Measurements from ENCODE around the gene STXBP6.

STXBP6 gene

GRCh38 chr14:24992624-24993360 is 57.2 kb downstream of the STXBP6 start:
- no peak for FAIRE-seq
- no peak for DNase-seq (ENCODE audit: insufficient read length)
- no peak for TF ChIP-seq POLR2AphosphoS5 (IDR thresholded peaks at IDR 0.05; ENCODE audit: low read depth, low read length)
- no peak for TF ChIP-seq TAF1 (IDR thresholded peaks at IDR 0.05; ENCODE audit: borderline replicate concordance, low read depth, low read length)
- no peak for TF ChIP-seq POLR2A (IDR thresholded peaks at IDR 0.05; ENCODE audit: low read depth, low read length)

DNA sequence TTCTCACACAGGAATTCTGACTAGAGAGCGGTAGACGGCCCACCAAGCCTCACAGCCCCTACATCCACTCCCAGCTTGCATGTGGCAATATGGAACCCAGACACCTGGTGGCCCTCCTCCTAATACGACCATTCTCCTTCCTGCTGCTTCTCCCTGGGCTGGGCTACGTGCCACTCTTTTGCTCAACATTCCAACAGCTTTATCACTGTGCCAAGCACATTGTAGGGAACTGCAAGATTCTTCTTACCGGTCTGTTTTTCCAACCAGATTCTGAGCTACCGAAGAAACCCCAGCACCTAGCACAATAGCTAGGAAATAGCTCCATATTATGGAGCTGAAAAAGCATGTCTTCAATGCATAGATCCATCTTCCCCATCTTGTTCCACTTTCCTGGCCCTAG is 58.1 kb downstream of the STXBP6 start:
- DNase-seq (ENCODE audit: insufficient read length) (no peak), FAIRE-seq (no peak)
- TF ChIP-seq TAF1 (IDR thresholded peaks at IDR 0.05; ENCODE audit: borderline replicate concordance, low read depth, low read length) (no peak), POLR2AphosphoS5 (IDR thresholded peaks at IDR 0.05; ENCODE audit: low read depth, low read length) (no peak), POLR2A (IDR thresholded peaks at IDR 0.05; ENCODE audit: low read depth, low read length) (no peak)

DNA sequence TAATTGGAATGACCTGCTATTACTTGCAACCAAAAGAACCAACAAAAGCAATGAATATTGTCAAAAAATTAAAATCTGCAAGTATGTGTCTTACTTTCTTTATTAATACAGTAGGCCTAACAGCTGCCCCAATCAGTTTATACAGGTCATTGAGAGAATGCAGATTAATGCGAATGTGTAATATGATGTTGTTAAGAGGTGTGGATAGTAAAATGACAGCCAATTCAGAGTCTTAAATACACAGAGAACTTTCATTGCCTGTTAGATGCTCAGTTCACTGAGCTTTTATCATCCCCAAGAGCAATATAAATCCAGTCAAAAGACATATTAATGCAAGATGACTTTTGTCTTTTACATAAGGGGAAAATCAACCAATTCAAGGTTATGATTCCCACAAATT is 58.7 kb downstream of the STXBP6 start:
- TF ChIP-seq POLR2AphosphoS5 (IDR thresholded peaks at IDR 0.05; ENCODE audit: low read depth, low read length), result no peak
- no peak for TF ChIP-seq POLR2A (IDR thresholded peaks at IDR 0.05; ENCODE audit: low read depth, low read length)
- TF ChIP-seq TAF1 (IDR thresholded peaks at IDR 0.05; ENCODE audit: borderline replicate concordance, low read depth, low read length), result no peak
- DNase-seq (ENCODE audit: insufficient read length) (no peak), FAIRE-seq (no peak)

DNA sequence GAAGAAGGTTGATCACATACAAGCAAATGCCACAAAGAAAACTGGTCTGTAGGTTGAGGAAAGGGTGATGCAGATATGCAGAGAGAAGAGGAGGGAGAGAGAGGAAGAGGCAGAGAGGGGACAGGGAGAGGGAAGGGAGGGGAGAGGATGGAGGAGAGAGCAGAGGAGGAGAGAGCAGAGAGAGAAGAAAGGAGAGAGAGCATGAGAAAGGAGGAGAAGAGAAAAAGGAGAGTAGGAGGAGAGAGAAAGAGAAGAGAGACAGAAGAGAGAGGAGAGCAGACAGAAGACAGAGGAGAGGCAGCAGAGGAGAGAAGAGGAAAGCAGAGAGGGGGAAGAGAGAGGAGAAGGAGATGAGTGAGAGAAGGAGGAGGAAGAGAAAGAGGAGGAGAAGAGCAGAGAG is 59.2 kb downstream of the STXBP6 start:
- no peak for FAIRE-seq
- no peak for TF ChIP-seq POLR2A (IDR thresholded peaks at IDR 0.05; ENCODE audit: low read depth, low read length)
- no peak for TF ChIP-seq TAF1 (IDR thresholded peaks at IDR 0.05; ENCODE audit: borderline replicate concordance, low read depth, low read length)
- TF ChIP-seq POLR2AphosphoS5 (IDR thresholded peaks at IDR 0.05; ENCODE audit: low read depth, low read length), result no peak
- DNase-seq (ENCODE audit: insufficient read length), result no peak

DNA sequence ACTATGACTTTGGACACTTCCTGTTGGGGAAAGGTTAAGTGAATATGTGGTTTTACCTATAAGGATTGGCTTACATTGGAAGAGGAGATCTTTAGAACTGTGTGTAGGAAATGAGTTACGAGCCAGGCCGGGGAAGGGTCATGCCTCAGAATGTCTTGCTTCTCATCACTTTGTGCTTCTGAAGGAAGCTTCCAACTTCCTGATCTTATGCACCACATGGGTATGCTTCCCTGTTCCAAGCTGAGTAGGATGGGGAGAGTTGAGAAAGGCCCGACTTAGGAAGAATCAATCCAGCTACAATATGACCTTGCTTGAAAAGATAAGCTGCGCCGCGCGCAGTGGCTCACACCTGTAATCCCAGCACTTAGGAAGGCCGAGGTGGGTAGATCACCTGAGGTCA is 59.9 kb downstream of the STXBP6 start:
- TF ChIP-seq POLR2A (IDR thresholded peaks at IDR 0.05; ENCODE audit: low read depth, low read length) (no peak), TAF1 (IDR thresholded peaks at IDR 0.05; ENCODE audit: borderline replicate concordance, low read depth, low read length) (no peak), POLR2AphosphoS5 (IDR thresholded peaks at IDR 0.05; ENCODE audit: low read depth, low read length) (no peak)
- FAIRE-seq (no peak), DNase-seq (ENCODE audit: insufficient read length) (no peak)

- TF ChIP-seq POLR2A (IDR thresholded peaks at IDR 0.05; ENCODE audit: low read depth, low read length), result no peak
- no peak for TF ChIP-seq TAF1 (IDR thresholded peaks at IDR 0.05; ENCODE audit: borderline replicate concordance, low read depth, low read length)
- DNase-seq (ENCODE audit: insufficient read length) (no peak), FAIRE-seq (no peak)
Measured at GRCh38 chr14:24988760-24989159, 61.2 kb downstream of the STXBP6 start.

DNA sequence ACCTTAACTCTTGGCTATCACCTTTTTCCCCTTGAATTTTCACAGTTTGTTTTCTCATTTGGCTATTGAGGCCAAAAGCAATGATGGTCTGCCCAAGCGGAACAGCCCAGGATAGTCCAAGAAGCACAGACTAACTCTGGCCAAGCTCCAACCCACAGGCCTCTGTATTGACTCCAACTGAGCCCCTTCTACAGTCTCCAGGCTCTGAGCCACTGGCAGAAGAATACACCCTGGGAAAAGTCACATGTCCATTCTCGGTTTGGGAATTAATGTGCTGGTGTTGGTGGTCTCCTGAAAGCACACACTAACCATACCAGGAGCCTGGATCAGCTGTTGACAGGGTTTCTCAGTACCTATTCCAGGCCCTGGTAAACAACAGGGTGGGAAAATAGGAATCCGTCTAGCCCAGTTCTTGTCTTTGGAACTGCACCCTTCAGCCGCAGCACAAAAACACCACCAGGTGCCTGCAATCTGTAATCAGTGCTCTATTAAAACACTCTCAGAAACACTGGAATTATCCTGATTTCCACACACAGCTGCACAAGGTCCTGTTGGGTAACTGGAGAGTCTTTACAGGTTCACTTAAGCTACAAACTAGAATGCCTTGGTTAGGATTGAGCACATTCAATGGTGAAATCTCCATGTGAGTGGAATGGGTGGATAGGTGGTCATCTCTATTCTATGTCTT is 63.6 kb downstream of the STXBP6 start:
- DNase-seq (ENCODE audit: insufficient read length) (no peak), FAIRE-seq (no peak)

GRCh38 chr14:24984846-24985589 is 64.9 kb downstream of the STXBP6 start:
- DNase-seq (ENCODE audit: insufficient read length), result no peak
- no peak for TF ChIP-seq TAF1 (IDR thresholded peaks at IDR 0.05; ENCODE audit: borderline replicate concordance, low read depth, low read length)
- no peak for TF ChIP-seq POLR2AphosphoS5 (IDR thresholded peaks at IDR 0.05; ENCODE audit: low read depth, low read length)
- no peak for TF ChIP-seq POLR2A (IDR thresholded peaks at IDR 0.05; ENCODE audit: low read depth, low read length)
- no peak for FAIRE-seq

More for the DNA sequence above, 63.6 kb downstream of the STXBP6 start:
- no peak for TF ChIP-seq POLR2A (IDR thresholded peaks at IDR 0.05; ENCODE audit: low read depth, low read length)
- no peak for TF ChIP-seq POLR2AphosphoS5 (IDR thresholded peaks at IDR 0.05; ENCODE audit: low read depth, low read length)
- TF ChIP-seq TAF1 (IDR thresholded peaks at IDR 0.05; ENCODE audit: borderline replicate concordance, low read depth, low read length), result no peak

GRCh38 chr14:24982472-24983155 is 67.3 kb downstream of the STXBP6 start:
- DNase-seq (ENCODE audit: insufficient read length) (no peak), FAIRE-seq (no peak)
- TF ChIP-seq POLR2A (IDR thresholded peaks at IDR 0.05; ENCODE audit: low read depth, low read length) (no peak), TAF1 (IDR thresholded peaks at IDR 0.05; ENCODE audit: borderline replicate concordance, low read depth, low read length) (no peak), POLR2AphosphoS5 (IDR thresholded peaks at IDR 0.05; ENCODE audit: low read depth, low read length) (no peak)

DNA sequence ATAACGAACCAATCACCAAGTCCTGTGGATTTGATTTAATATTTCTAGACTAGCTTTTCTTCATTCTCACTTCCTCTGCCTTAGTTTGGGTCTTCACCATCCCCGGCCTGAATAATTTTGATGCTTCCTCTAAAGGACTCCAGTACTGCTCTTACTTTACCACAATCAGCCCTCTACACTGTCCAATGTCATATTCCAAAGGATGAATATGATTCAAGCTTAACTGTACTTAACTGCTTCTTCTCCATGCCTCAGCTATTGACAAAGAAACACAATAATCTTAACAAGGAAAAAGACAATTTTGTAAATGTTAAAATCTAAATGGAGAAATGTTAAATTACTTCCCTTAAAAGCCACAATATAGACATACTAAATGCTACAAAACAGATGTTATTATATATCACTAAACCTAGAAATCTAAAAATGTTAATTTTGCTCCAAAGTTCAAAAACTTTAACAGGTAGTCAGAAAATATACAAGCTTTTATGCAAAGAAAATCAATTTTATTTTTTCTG is 70.2 kb downstream of the STXBP6 start:
- FAIRE-seq, result no peak
- no peak for DNase-seq (ENCODE audit: insufficient read length)
- no peak for TF ChIP-seq TAF1 (IDR thresholded peaks at IDR 0.05; ENCODE audit: borderline replicate concordance, low read depth, low read length)
- TF ChIP-seq POLR2AphosphoS5 (IDR thresholded peaks at IDR 0.05; ENCODE audit: low read depth, low read length), result no peak
- TF ChIP-seq POLR2A (IDR thresholded peaks at IDR 0.05; ENCODE audit: low read depth, low read length), result no peak

Measured in GM12892 (cell line).